Left cardiac atrium (tissue), 4 donors: ENCODE data around the gene MUC20. TPM values are rescaled to one million over a fixed set of nuclear protein-coding genes. Genes with fewer than 3 reads are reported as not detected.
"Not testable (repeated sequence)": the region's sequence is repeated elsewhere in the genome, so short reads cannot be mapped to it uniquely, and the experiment has no call there.

ENCODE experiments used
- ATAC-seq, 2 donors: fragments of 200-7000 bp; cut with Tn5 transposase; one replicate each; pipeline ENCODE4 v1.9.1; 2020; ENCODE audit warnings: mild to moderate bottlenecking in 2 of 2, moderate library complexity in 2 of 2
- DNase-seq: peaks from one replicate; pipeline ENCODE4 v3.0.0-alpha.2; 2020
- intact Hi-C, 2 donors: fragments of 100-400 bp; cut with DNase I; formaldehyde crosslinking; loops; one replicate each; pipeline versions ENCODE4 v1.14.1 to v1.15.1; 2022 to 2023
- total RNA-seq, 2 donors: library from RNA; stranded (reverse); fragmentation: NEBNext Ultra II Directional; extraction: Animal tissue kit (Norgen Biotek cat#: 25700); gene quantifications; one replicate each; pipeline ENCODE4 v1.2.1, GENCODE V29; 2021
- donor health status: DM: no; HTN: yes; CAD: no.
- donor health status: DM: no; HTN: yes; CAD: no; lungs with severe emphysema.
- donor health status: DM: yes; HTN: yes; CAD: no.
- donor health status: Dilated cardiomyopathy.

The MUC20 gene
- total RNA-seq, 2 donors from 2014 or later, result 1.8 to 4.7 TPM

DNA sequence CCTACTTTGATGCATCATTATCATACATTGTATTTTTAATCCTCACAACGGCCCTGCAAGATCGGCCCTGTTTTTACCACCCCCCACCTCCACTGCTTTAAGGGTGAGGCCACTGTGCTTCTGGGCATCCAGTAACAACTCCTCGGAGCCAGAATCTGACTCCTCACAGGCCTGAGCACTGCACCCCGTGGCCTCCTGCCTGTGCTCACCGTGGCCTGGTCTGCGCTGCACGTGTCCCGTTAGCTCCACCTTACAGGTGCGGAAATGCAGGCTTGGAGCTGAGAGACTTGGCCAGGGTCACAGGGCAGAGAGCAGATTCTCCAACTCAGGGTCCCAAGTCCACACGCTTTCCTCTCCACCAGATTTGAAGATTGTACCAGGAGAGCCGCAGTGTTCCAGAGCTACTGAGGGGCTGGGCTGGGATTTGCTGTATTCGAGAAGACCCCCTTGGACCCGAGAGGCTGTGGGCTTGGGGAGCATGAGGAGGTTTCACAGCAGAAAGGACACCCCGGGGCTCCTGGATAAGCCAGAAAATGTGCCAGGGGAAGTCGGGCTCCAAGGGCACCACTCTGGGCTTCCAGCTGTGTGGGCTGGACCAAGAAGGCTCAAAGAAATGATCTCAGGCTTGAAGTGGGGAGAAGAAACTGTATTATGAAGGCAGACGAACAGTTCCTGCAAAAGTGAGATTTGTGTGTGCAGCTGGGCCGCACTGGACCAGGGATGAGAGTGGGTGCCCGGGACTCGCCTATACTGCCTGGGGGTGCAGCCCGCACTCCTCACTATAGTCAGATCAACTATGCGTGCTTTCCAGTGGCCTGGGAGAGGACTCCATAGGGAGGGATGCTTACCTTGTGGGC lies 1.6 kb downstream of the MUC20 start:
- intact Hi-C loops, DNase-seq: not testable (repeated sequence)
- ATAC-seq, result peak in 1 of 2 donors; percentile 32

DNA sequence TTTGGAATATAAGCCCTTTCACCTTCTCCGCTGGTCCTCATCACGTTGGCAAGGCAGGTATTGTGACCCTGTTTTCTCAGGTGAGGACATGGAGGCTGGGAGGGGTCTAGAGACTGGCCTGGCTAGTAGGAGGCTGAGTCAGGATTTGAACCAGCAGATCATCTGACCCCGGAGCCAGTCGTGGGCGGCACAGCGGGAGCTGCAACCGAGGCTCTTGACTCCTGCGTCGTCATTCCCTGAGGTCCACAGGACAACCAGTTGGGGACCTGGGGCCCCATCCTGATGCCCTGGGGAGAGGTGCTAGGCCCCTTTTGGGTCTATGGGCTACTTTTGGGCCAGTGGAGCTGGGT lies 2.2 kb downstream of the MUC20 start:
- ATAC-seq, result not testable (repeated sequence)

DNA sequence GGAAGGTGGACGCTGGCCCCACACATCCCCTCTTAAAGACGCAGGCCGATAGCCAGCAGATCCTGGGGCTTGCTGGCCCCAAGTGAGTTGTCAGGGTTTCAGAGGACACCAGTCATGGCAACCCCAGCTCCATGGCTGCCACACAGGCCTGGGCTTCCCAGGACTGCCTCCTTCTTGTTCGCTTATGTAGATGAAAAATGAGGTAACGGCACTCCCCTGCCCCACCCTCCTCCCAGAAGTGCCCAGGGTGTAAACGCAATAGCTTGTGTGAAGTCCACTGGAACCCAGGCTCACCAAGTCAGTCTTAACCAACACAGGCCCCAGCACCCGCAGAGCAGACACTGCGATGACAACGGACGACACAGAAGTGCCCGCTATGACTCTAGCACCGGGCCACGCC lies 3.6 kb downstream of the MUC20 start:
- DNase-seq, ATAC-seq, intact Hi-C loops: not testable (repeated sequence)

More for the DNA sequence above, 2.2 kb downstream of the MUC20 start:
- intact Hi-C loops, DNase-seq: not testable (repeated sequence)

DNA sequence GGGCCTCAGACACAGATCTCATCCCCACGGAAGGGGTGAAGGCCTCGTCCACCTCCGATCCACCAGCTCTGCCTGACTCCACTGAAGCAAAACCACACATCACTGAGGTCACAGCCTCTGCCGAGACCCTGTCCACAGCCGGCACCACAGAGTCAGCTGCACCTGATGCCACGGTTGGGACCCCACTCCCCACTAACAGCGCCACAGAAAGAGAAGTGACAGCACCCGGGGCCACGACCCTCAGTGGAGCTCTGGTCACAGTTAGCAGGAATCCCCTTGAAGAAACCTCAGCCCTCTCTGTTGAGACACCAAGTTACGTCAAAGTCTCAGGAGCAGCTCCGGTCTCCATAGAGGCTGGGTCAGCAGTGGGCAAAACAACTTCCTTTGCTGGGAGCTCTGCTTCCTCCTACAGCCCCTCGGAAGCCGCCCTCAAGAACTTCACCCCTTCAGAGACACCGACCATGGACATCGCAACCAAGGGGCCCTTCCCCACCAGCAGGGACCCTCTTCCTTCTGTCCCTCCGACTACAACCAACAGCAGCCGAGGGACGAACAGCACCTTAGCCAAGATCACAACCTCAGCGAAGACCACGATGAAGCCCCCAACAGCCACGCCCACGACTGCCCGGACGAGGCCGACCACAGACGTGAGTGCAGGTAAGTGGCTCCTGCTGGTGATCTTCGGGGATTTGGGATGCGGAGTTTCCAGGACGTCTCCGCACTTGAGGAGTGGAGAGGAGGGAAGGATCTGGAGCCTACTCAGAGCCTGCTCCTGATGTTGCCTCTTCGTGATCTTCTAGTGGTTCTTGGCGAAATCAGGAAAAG lies 5.3 kb downstream of the MUC20 start:
- intact Hi-C loops, result loop anchor here in 1 of 2 donors (5.0 kb wide), 1 partner anchor 109 kb away; no protein-coding TSS in a partner anchor
- not testable (repeated sequence) for DNase-seq, ATAC-seq

DNA sequence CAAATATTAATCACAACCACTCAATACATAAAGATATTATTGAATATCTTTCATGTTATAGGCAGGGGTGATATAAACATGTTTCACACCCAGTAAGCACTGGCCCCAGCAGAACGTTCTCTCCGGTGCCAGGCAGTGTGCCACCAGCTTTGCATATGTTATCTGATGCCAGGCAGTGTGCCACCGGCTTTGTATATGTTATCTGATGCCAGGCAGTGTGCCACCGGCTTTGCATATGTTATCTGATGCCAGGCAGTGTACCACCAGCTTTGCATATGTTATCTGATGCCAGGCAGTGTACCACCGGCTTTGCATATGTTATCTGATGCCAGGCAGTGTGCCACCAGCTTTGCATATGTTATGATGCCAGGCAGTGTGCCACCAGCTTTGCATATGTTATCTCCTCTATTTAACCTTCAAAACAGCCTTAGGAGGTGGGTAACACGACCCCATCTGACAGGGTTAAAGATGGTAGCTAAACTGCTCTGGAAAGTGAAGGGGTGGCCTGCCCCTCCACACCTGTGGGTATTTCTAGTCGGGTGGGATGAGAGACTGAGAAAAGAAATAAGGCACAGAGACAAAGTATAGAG lies 6.9 kb downstream of the MUC20 start:
- DNase-seq, result no peak
- intact Hi-C loops, result loop anchor here in 1 of 2 donors (5.0 kb wide), 1 partner anchor 110 kb away; no protein-coding TSS in a partner anchor
- no peak for ATAC-seq

DNA sequence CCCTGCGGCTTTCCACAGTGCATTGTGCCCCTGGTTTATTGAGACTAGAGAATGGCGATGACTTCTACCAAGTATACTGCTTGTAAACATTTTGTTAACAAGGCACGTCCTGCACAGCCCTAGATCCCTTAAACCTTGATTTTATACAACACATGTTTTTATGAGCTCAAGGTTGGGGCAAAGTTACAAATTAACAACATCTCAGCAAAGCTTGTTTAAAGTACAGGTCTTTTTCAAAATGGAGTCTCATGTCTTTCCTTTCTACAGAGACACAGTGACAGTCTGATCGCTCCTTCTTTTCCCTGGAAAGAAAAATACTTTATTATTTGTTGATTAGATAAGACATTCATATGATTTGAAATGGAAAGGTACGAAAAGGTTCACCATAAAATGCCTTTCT lies 8.0 kb downstream of the MUC20 start:
- not testable (repeated sequence) for DNase-seq, ATAC-seq
- intact Hi-C loops, result loop anchor here in 1 of 2 donors (5.0 kb wide), 1 partner anchor 111 kb away; no protein-coding TSS in a partner anchor

- ATAC-seq, result no peak
- intact Hi-C loops, result loop anchor here in 1 of 2 donors (5.0 kb wide), 1 partner anchor 112 kb away; no protein-coding TSS in a partner anchor
- no peak for DNase-seq
Observed at GRCh38 chr3:195729476-195730251, 8.9 kb downstream of the MUC20 start.

GRCh38 chr3:195731356-195731905 lies 10.7 kb downstream of the MUC20 start:
- DNase-seq (no peak), ATAC-seq (no peak)
- intact Hi-C loops, result no loop called here

- intact Hi-C loops, result no loop called here
- DNase-seq, result no peak
- ATAC-seq, result peak in 1 of 2 donors; percentile 63
Observed at GRCh38 chr3:195732940-195733339, 12.2 kb downstream of the MUC20 start.

DNA sequence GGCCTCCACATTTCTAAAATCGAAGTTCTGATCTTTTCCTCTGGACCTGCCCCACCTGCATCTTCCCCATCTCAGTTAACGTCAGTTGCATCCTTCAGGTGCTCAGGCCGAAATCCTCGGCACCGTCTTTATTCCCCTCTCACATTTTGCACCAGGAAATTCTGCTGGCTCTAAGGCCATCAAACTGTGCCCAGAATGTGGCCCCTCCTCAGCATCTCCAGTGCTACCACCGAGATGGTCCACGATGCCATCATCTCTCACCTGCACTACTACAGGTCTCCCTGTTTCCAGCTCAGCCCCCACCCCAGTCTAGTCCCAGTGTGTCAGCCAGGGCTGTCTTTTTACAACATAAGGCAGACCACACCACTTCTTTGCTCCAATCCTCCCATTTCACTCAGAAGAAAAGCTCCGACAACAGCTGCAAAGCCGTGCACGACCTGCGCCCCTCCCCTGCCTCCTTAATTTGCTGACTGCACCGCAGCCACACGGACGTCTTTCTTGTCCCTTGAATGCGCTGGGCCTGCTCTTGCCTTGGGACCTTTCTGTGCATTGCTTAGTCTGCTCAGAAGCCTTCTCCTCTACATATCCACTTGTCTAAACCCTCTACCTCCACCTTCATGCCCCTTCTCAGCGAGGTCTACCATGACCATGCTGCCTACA lies 14.4 kb downstream of the MUC20 start:
- intact Hi-C loops, result no loop called here

GRCh38 chr3:195736866-195737490 lies 16.2 kb downstream of the MUC20 start:
- intact Hi-C loops, result no loop called here
- ATAC-seq, result no peak
- DNase-seq, result no peak

More for the DNA sequence above, 14.4 kb downstream of the MUC20 start:
- ATAC-seq (no peak), DNase-seq (no peak)

- DNase-seq, ATAC-seq, intact Hi-C loops: not testable (repeated sequence)
Observed at GRCh38 chr3:195737782-195738181, 17.0 kb downstream of the MUC20 start.

GRCh38 chr3:195738274-195739044 lies 17.7 kb downstream of the MUC20 start:
- intact Hi-C loops, result no loop called here
- no peak for ATAC-seq
- DNase-seq, result no peak

- intact Hi-C loops, result no loop called here
- DNase-seq (no peak), ATAC-seq (no peak)
Observed at GRCh38 chr3:195739561-195740111, 18.9 kb downstream of the MUC20 start.

- no peak for DNase-seq
- ATAC-seq, result no peak
- intact Hi-C loops, result no loop called here
Observed at GRCh38 chr3:195744437-195744836, 23.7 kb downstream of the MUC20 start.

GRCh38 chr3:195746346-195746745 lies 25.6 kb downstream of the MUC20 start:
- intact Hi-C loops, result no loop called here
- no peak for ATAC-seq
- DNase-seq, result peak; percentile 3
